Psoas muscle (tissue), 8 donors: Measurements from ENCODE around the gene DIP2B. TPM values are rescaled to one million over a fixed set of nuclear protein-coding genes. Genes with fewer than 3 reads are reported as not detected.
A peak's percentile ranks its signal among the peaks of the same experiment; 100 is the strongest.

Experiments
- ATAC-seq, 4 donors: fragments of 200-7000 bp; cut with Tn5 transposase; one replicate each; pipeline ENCODE4 v1.9.1; 2020; ENCODE audit warnings: moderate library complexity in 3 of 4, mild to moderate bottlenecking in 2 of 4
- DNase-seq, 2 donors: peaks; one replicate each; pipeline ENCODE4 v3.0.0-alpha.2; 2020
- H3K27ac ChIP-seq: fragments of 200-600 bp; one replicate; pipeline ENCODE4 v1.8.0; 2022
- H3K27me3 ChIP-seq, 3 donors: fragments of 200-600 bp in 1 of 3; one replicate each; pipeline versions ENCODE4 v1.6.1 to v1.8.0; 2013 to 2022; ENCODE audit warnings: low read length in 2 of 3, mild to moderate bottlenecking in 2 of 3, moderate library complexity in 1 of 3; ENCODE audit not compliant: insufficient read depth in 3 of 3
- H3K36me3 ChIP-seq, 2 donors: fragments of 200-600 bp in 1 of 2; one replicate each; pipeline versions ENCODE4 v1.6.1 to v1.8.0; 2013 to 2022; ENCODE audit warnings: low read depth in 1 of 2, mild to moderate bottlenecking in 1 of 2, moderate library complexity in 1 of 2; ENCODE audit not compliant: insufficient read depth in 1 of 2
- H3K4me1 ChIP-seq: fragments of 200-600 bp; one replicate; pipeline ENCODE4 v1.8.0; 2022
- H3K4me3 ChIP-seq: fragments of 200-600 bp; one replicate; pipeline ENCODE4 v1.8.0; 2022; ENCODE audit warnings: mild to moderate bottlenecking
- H3K9me3 ChIP-seq: fragments of 200-600 bp; one replicate; pipeline ENCODE4 v1.8.0; 2022
- CTCF ChIP-seq: fragments of 200-600 bp; IDR thresholded peaks from one replicate; pipeline ENCODE4 v1.8.0; 2022; ENCODE audit warnings: antibody characterized with exemption
- WGBS, 3 donors: extraction: QIAGEN DNeasy Blood & Tissue Kit; methylation state at CpG; one replicate each; pipeline versions ENCODE4 v1.1.6 to v1.1.7; 2013; 5-methylcytosine and 5-hydroxymethylcytosine counted together
- intact Hi-C, 2 donors: fragments of 100-400 bp; cut with DNase I; formaldehyde crosslinking; loops; one replicate each; pipeline versions ENCODE4 v1.11.0 to v1.14.2; 2022
- polyA plus RNA-seq, 3 donors: library from polyadenylated mRNA; stranded (reverse); fragments of 200-250 nt; gene quantifications; one replicate each; pipeline ENCODE4 v1.2.3, GENCODE V29; 2013
- total RNA-seq, 4 donors: library from RNA; stranded (reverse); fragmentation: NEBNext Ultra II Directional in 2 of 4; extraction: Animal tissue kit (Norgen Biotek cat#: 25700) in 2 of 4; gene quantifications; one replicate each; pipeline versions ENCODE4 v1.2.1 to v1.2.4, GENCODE V29; 2021 to 2023
- donor health status: healthy with polysubstance abuse.
- donor health status: DM: no; HTN: no; CAD: no; lungs with moderate emphysema.
- donor health status: Bipolar disorder and iron deficiency.
- donor health status: healthy.
- donor health status: DM: yes; HTN: yes; CAD: no.
- donor health status: DM: no; HTN: no; CAD: no.
- donor health status: DM: no; HTN: no; CAD: no.
- donor health status: DM: yes; HTN: yes; CAD: no.

DIP2B gene
- total and polyA plus RNA-seq, 7 donors: 2.2 to 10.7 (median 8.6) TPM

- Histone ChIP-seq H3K4me3 (no peak overlapping the region), H3K4me1 (no peaks in the 10 kb centered on the region), H3K27me3 (no peaks in the 10 kb centered on the region), H3K9me3 (no peaks in the 10 kb centered on the region), H3K27ac (no peak overlapping the region), H3K36me3 (peaks cover 5 to 100% of the 10 kb centered on the region in 2 donors)
- no peak for TF ChIP-seq CTCF
- no peak for ATAC-seq
- 86 to 90% (median 88%) methylated on average over 6 of the region's 6 CpGs for WGBS, 3 donors
- no peak for DNase-seq
- intact Hi-C loops: no loop called here
These were observed 195.2 kb downstream of the DIP2B start for GRCh38 chr12:50699940-50700339.

- ATAC-seq (no peak), DNase-seq (no peak)
- no peak for TF ChIP-seq CTCF
- Histone ChIP-seq H3K4me1 (no peaks in the 10 kb centered on the region), H3K9me3 (no peaks in the 10 kb centered on the region), H3K4me3 (no peak overlapping the region), H3K27ac (no peak overlapping the region), H3K36me3 (peaks cover 4 to 100% of the 10 kb centered on the region in 2 donors), H3K27me3 (no peaks in the 10 kb centered on the region)
- intact Hi-C loops: no loop called here
These were observed 201.8 kb downstream of the DIP2B start for GRCh38 chr12:50706606-50707005.

GRCh38 chr12:50707396-50707795, 202.6 kb downstream of the DIP2B start:
- Histone ChIP-seq H3K27ac (no peak overlapping the region), H3K27me3 (no peaks in the 10 kb centered on the region), H3K9me3 (no peaks in the 10 kb centered on the region), H3K4me1 (no peaks in the 10 kb centered on the region), H3K4me3 (no peak overlapping the region), H3K36me3 (peaks cover 4 to 97% of the 10 kb centered on the region in 2 donors)
- ATAC-seq (peak in 1 of 4 donors; percentile 40), DNase-seq (no peak)
- 78 to 88% (median 84%) methylated on average over 7 of the region's 7 CpGs for WGBS, 3 donors
- intact Hi-C loops: no loop called here
- TF ChIP-seq CTCF: no peak

- 25 to 42% (median 39%) methylated on average over 2 of the region's 2 CpGs for WGBS, 3 donors
- H3K27me3 ChIP-seq: no peaks in the 10 kb centered on the region
- H3K4me3 ChIP-seq: no peak overlapping the region
- H3K36me3 ChIP-seq: peaks cover 4 to 89% of the 10 kb centered on the region in 2 donors
- H3K9me3 ChIP-seq: no peaks in the 10 kb centered on the region
- TF ChIP-seq CTCF: no peak
- no peak overlapping the region for H3K27ac ChIP-seq
- no peaks in the 10 kb centered on the region for H3K4me1 ChIP-seq
- ATAC-seq: peak in 3 of 4 donors; percentile 81 to 92 (median 88)
- DNase-seq: no peak
- intact Hi-C loops: no loop called here
These were observed 203.8 kb downstream of the DIP2B start for GRCh38 chr12:50708631-50709030.

GRCh38 chr12:50711121-50711520, 206.3 kb downstream of the DIP2B start:
- DNase-seq (no peak), ATAC-seq (no peak)
- Histone ChIP-seq H3K9me3 (no peaks in the 10 kb centered on the region), H3K4me1 (no peaks in the 10 kb centered on the region), H3K27ac (no peak overlapping the region), H3K27me3 (no peaks in the 10 kb centered on the region), H3K4me3 (no peak overlapping the region), H3K36me3 (peaks cover 0 to 89% of the 10 kb centered on the region in 2 donors)
- TF ChIP-seq CTCF: no peak
- 91 to 94% (median 92%) methylated on average over 6 of the region's 6 CpGs for WGBS, 3 donors
- intact Hi-C loops: no loop called here
